HepG2 (cell line): Measurements from ENCODE around the gene ARHGAP12. TPM values are rescaled to one million over a fixed set of nuclear protein-coding genes. Genes with fewer than 3 reads are reported as not detected.

ENCODE experiments used
- ADNP ChIP-seq: sonication (generic); formaldehyde crosslinking; IDR thresholded peaks from 2 replicates; pipeline ENCODE4 v1.4.0; 2020; ENCODE audit warnings: missing genetic modification reagents
- ARID4A ChIP-seq: sonication (generic); formaldehyde crosslinking; IDR thresholded peaks from 2 replicates; pipeline ENCODE4 v1.5.0; 2020; ENCODE audit warnings: mild to moderate bottlenecking, missing genetic modification reagents, borderline replicate concordance
- ISL2 ChIP-seq: sonication (generic); formaldehyde crosslinking; IDR thresholded peaks from 2 replicates; pipeline ENCODE4 v1.5.0; 2020; ENCODE audit warnings: missing genetic modification reagents
- JARID2 ChIP-seq: sonication (generic); formaldehyde crosslinking; IDR thresholded peaks from 2 replicates; pipeline ENCODE4 v1.8.1; 2023; ENCODE audit warnings: missing genetic modification reagents, inconsistent platforms; ENCODE audit not compliant: insufficient replicate concordance
- MAX ChIP-seq: IDR thresholded peaks from 2 replicates; pipeline ENCODE4 v1.6.1; 2012; ENCODE audit warnings: inconsistent platforms
- MED13 ChIP-seq: sonication (generic); formaldehyde crosslinking; IDR thresholded peaks from 2 replicates; pipeline ENCODE4 v1.5.0; 2020; ENCODE audit warnings: missing genetic modification reagents
- NCOA2 ChIP-seq: sonication (generic); formaldehyde crosslinking; IDR thresholded peaks from 2 replicates; pipeline ENCODE4 v1.8.0; 2022; ENCODE audit warnings: inconsistent platforms
- NR2F6 ChIP-seq, 2 experiments: IDR thresholded peaks; 2 replicates each; pipeline ENCODE4 v1.6.1; 2016; ENCODE audit warnings: antibody characterized with exemption in 1 of 2, mild to moderate bottlenecking in 1 of 2
- POLR2AphosphoS5 ChIP-seq: IDR thresholded peaks from 2 replicates; pipeline ENCODE4 v1.6.1; 2012; ENCODE audit warnings: low read depth, low read length
- TBX2 ChIP-seq: sonication (generic); formaldehyde crosslinking; IDR thresholded peaks from 2 replicates; pipeline ENCODE4 v1.5.0; 2020; ENCODE audit warnings: missing genetic modification reagents, mild to moderate bottlenecking, borderline replicate concordance
- ZBTB34 ChIP-seq: sonication (generic); formaldehyde crosslinking; IDR thresholded peaks from 2 replicates; pipeline ENCODE4 v1.8.0; 2022; ENCODE audit warnings: mild to moderate bottlenecking, missing genetic modification reagents
- ZNF292 ChIP-seq: sonication (generic); formaldehyde crosslinking; IDR thresholded peaks from 2 replicates; pipeline ENCODE4 v1.8.1; 2022; ENCODE audit warnings: mild to moderate bottlenecking, low read depth, missing genetic modification reagents, borderline replicate concordance
- ZNF598 ChIP-seq: sonication (generic); formaldehyde crosslinking; IDR thresholded peaks from 2 replicates; pipeline ENCODE4 v1.5.1; 2020; ENCODE audit warnings: mild to moderate bottlenecking, missing genetic modification reagents, borderline replicate concordance
- ZNF614 ChIP-seq: IDR thresholded peaks from 2 replicates; pipeline ENCODE4 v1.6.1; 2018; ENCODE audit warnings: missing biosample characterization, missing genetic modification reagents, inconsistent platforms, borderline replicate concordance
- ZNF646 ChIP-seq: sonication (generic); formaldehyde crosslinking; IDR thresholded peaks from 2 replicates; pipeline ENCODE4 v1.9.0; 2021; ENCODE audit warnings: mild to moderate bottlenecking, missing genetic modification reagents
- ZNF773 ChIP-seq: sonication (generic); formaldehyde crosslinking; IDR thresholded peaks from 2 replicates; pipeline ENCODE4 v1.4.0; 2020; ENCODE audit warnings: missing genetic modification reagents, borderline replicate concordance
- ZNF780A ChIP-seq: sonication (generic); formaldehyde crosslinking; IDR thresholded peaks from 2 replicates; pipeline ENCODE4 v1.8.0; 2022; ENCODE audit warnings: mild to moderate bottlenecking, missing genetic modification reagents, moderate library complexity
- polyA plus RNA-seq, 8 experiments: library from polyadenylated mRNA; depleted of rRNA in 3 of 8; stranded (reverse) in 7 of 8; unstranded in 1 of 8; fragments of >200 nt; fragmentation: Illumina TruSeq in 4 of 8; extraction: Trizol in 4 of 8; gene quantifications; 2 replicates each; pipeline versions ENCODE4 v1.2.1 to v1.2.3, GENCODE V29; 2011 to 2016; ENCODE audit warnings: low read depth in 4 of 8, missing spikeins in 1 of 8, mixed read lengths in 1 of 8; ENCODE audit not compliant: insufficient read depth in 1 of 8
- total RNA-seq, 5 experiments: library from RNA; depleted of rRNA; stranded (reverse); fragments of >200 nt; fragmentation: Illumina TruSeq; extraction: Trizol; gene quantifications; 2 replicates each; pipeline ENCODE4 v1.2.3, GENCODE V29; 2016; ENCODE audit warnings: low read depth in 1 of 5

Gene ARHGAP12
- total and polyA plus RNA-seq, 2 of the 13 experiments (the other 11 are each of a cell fraction or from before 2014, with no cell fraction given), result 25.0 to 54.6 TPM

GRCh38 chr10:31927884-31928548 lies 615 bp downstream of the ARHGAP12 start (continued):
- peak; percentile 89; the same call in 1 of the 2 replicates for TF ChIP-seq ZNF646 (CRISPR knock-in tag)
- no peak for TF ChIP-seq ZBTB34 (CRISPR knock-in tag)
- TF ChIP-seq ZNF598 (CRISPR knock-in tag), result no peak; the same call in 1 of the 2 replicates
- 0 out of 2 replicates have a peak, but pooled peaks have one; percentile 12 for TF ChIP-seq ZNF614 (CRISPR knock-in tag)
- TF ChIP-seq ZNF773 (CRISPR knock-in tag), result no peak
- TF ChIP-seq JARID2 (CRISPR knock-in tag), result no peak
- no peak; the same call in 1 of the 2 replicates for TF ChIP-seq NCOA2
- TF ChIP-seq TBX2 (CRISPR knock-in tag), result 0 out of 2 replicates have a peak, but pooled peaks have one; percentile 7
- no peak for TF ChIP-seq ARID4A
- TF ChIP-seq MAX, result peak; percentile 43; the same call in 1 of the 2 replicates
- TF ChIP-seq POLR2AphosphoS5, result no peak; the same call in 1 of the 2 replicates
- TF ChIP-seq MED13 (CRISPR knock-in tag), result 0 out of 2 replicates have a peak, but pooled peaks have one; percentile 5
- no peak for TF ChIP-seq ZNF780A
- TF ChIP-seq NR2F6 (IDR thresholded peaks at IDR 0.05), result no peak
- TF ChIP-seq NR2F6 (CRISPR knock-in tag; IDR thresholded peaks at IDR 0.05), result no peak
- TF ChIP-seq ADNP (CRISPR knock-in tag), result no peak
- TF ChIP-seq ZNF292 (CRISPR knock-in tag), result peak; percentile 52; the same call in 1 of the 2 replicates
- no peak for TF ChIP-seq ISL2 (CRISPR knock-in tag)
